GM18505 (cell line): ENCODE data around the gene PRODH.
A peak's percentile ranks its signal among the peaks of the same experiment; 100 is the strongest.
"Not testable (repeated sequence)": the region's sequence is repeated elsewhere in the genome, so short reads cannot be mapped to it uniquely, and the experiment has no call there.

Source experiments
- ATAC-seq: cut with Tn5 transposase; IDR thresholded peaks from one replicate; pipeline ENCODE4 v1.9.1; 2021; ENCODE audit not compliant: unreplicated experiment
- POLR2A ChIP-seq: IDR thresholded peaks from 4 replicates; pipeline ENCODE4 v1.6.1; 2011; ENCODE audit warnings: borderline replicate concordance; ENCODE audit not compliant: insufficient read depth, insufficient read length; ENCODE audit errors: extremely low read depth

The PRODH gene

GRCh38 chr22:18957621-18958320 lies 21.7 kb upstream of the PRODH start:
- ATAC-seq: not testable (repeated sequence)

GRCh38 chr22:18956956-18957355 lies 20.9 kb upstream of the PRODH start:
- ATAC-seq: not testable (repeated sequence)

DNA sequence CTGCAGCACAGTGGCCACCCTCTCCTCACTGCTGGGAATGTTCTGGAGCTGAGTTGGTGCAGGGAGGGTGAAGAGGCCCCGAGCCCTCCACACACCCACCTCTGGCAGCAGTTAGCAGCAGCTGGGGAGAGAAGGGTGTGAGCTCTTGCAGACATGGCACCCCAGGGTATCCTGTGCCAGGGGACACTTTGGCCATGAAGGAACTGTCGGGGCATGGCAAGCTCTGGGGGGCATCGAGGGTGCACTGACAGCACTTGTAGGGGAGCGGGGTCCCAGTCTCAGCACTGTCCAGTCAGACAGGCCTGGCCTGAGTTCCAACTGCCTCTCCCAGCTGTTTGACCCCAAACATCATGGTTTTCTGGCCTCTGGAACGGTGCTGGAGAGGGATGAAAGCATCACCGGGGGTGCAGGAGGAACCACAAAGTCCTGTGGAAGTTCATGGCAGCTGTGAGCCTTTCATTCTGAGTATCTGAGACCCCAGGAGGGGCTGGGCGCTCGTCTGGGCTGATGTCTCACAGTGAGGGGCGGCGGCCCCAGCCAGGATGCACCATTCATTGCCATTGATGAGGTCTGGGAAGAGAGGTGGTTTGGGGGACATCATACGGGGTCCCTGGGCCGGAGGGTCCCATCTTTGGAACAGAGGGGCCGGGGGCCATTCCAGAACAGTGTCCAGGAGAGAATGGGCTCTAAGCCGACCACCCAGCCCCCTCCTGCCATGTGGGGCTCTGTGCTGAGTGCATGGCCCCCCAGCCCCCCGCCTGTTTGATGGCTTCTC lies 20.2 kb upstream of the PRODH start:
- ATAC-seq: not testable (repeated sequence)

- no peak for TF ChIP-seq POLR2A
- no peak for ATAC-seq
Measured at GRCh38 chr22:18955696-18956095, 19.6 kb upstream of the PRODH start.

DNA sequence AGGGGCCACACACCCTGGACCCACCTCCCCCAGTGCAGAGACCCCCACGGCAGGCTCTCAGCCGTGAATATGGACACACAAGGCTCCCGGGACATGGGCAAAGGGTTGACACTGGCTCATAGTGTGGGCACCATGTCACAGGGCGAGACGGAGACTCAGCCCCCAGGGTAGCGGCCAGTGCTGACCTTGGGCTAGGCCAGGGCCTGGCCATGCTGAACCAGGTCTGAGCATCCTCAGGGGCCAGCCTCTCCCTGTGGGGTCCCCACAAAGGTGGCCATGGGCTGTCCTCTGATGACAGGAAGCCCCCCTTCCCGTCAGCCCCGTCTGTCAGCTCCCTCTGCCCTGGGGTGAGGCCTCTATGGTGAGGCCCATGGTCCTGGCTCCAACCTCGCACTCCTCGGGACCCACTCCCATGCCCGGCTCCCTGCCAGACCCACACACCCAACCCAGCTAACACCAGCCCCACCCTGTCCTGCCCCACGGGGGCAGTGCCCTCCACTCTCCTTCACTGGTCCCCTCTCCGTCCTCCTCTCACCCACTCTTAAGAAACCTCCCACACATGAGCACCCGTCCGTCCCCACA lies 19.0 kb upstream of the PRODH start:
- ATAC-seq: no peak
- no peak for TF ChIP-seq POLR2A

DNA sequence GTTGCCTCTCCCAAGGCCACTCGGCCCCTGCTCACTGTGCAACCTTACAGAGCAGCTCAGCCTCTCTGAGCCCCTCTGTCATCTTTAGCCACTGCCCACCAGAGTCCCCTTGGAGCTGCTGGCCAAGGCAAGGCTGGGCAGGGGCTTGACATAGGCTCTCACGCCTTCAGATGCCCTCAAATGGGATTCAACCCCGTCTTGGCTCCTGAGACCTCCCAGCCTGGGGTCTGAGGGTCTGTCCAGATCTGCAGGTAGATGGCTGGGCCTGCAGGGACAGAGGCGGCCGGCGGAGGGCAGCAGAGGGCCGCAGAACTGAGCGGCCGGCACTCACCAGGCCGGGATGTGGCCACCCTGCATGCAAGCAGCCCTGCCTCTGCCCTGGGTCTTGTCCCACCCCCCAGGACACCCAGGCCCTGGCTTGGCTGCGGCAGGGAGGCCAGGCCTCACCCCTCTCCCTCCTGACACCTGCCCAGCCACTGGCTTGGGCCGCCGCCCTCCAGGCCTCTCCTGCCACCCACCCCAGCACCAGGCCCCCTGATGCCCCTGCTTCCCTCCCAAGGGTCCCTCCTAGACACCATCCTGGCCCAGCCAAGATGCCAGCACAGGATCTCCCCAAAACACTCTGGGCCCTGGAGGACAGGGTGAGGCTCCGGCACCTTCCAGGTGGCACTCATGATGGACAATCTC lies 18.4 kb upstream of the PRODH start:
- ATAC-seq: peak; percentile 47

DNA sequence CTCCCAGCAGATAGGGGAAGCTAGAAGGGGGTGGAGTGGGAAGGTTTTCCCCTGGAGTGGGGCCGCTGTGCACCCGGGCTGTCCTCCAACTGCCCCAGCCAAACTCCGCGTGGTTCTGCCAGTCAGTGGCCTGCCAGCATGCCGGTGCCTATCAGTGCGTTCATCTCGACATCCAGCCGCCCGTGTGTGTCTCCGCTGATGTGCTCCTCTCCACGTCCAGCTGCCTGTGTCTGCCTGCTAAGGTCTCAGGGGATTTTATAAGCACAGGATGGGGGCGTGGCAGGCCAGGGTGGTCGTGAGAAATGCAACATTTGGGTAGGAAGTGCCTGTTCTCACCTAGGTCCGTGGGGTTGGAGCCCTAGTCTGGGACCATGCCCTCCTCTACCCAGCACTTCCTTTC lies 17.0 kb upstream of the PRODH start:
- ATAC-seq: not testable (repeated sequence)

- no peak for TF ChIP-seq POLR2A
- no peak for ATAC-seq
Measured at GRCh38 chr22:18952022-18952421, 15.9 kb upstream of the PRODH start.

- ATAC-seq: no peak
- TF ChIP-seq POLR2A: no peak
Measured at GRCh38 chr22:18950141-18950540, 14.0 kb upstream of the PRODH start.

DNA sequence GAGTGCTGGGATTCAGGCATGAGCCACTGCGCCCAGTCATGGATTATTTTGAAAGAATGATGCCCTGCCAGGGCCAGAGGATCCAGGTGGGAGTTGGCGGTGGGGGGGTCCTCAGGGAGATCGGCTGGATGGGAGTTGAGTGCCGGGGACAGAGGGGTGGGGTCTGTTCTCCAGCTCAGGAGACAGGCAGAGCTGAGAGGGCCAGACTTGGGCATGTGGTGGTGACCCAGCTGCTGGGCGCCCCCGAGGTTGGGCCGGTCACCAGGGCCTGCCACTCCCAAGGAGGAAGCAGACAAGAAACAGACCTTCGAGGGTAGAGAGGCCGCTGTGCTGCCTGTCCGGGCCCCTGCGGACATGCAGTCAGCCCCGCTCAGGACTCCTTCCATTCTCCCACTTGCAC lies 11.8 kb upstream of the PRODH start:
- no peak for ATAC-seq
- no peak for TF ChIP-seq POLR2A

DNA sequence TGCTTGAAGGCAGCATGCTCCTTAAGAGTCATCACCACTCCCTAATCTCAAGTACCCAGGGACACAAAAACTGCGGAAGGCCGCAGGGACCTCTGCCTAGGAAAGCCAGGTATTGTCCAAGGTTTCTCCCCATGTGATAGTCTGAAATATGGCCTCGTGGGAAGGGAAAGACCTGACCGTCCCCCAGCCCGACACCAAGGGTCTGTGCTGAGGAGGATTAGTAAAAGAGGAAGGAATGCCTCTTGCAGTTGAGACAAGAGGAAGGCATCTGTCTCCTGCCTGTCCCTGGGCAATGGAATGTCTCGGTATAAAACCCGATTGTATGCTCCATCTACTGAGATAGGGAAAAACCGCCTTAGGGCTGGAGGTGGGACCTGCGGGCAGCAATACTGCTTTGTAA lies 11.0 kb upstream of the PRODH start:
- not testable (repeated sequence) for ATAC-seq

DNA sequence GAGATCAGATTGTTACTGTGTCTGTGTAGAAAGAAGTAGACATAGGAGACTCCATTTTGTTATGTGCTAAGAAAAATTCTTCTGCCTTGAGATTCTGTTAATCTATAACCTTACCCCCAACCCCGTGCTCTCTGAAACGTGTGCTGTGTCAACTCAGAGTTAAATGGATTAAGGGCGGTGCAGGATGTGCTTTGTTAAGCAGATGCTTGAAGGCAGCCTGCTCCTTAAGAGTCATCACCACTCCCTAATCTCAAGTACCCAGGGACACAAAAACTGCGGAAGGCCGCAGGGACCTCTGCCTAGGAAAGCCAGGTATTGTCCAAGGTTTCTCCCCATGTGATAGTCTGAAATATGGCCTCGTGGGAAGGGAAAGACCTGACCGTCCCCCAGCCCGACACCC lies 2.6 kb upstream of the PRODH start:
- not testable (repeated sequence) for ATAC-seq

DNA sequence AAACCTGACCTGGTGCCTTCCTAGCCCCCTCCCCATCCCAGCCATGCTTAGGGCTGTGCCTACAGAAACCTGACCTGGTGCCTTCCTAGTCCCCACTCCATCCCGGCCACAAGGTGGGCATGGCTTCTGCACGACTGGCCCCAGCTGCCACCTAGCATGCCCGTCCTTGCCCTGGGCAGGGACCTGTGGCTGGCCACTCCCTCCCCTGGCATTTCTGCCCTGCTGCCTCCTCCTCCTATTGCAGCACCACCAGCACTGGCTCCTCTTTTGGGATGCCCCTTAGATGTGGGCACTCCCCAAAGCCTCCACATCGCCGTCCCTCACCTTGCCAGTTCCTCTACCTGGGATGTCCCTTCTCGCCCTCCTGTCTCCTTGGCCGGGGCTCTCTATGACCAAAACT lies 1.4 kb downstream of the PRODH start:
- not testable (repeated sequence) for ATAC-seq

GRCh38 chr22:18933914-18934313 lies 2.2 kb downstream of the PRODH start:
- TF ChIP-seq POLR2A: no peak
- ATAC-seq: no peak
